Measurements from ENCODE around the gene UQCC5. TPM values are rescaled to one million over a fixed set of nuclear protein-coding genes. Genes with fewer than 3 reads are reported as not detected.

Gene UQCC5
- polyA plus RNA-seq, 1 donor (not counting 4 experiments of a cell fraction or from before 2014, with no cell fraction given): 20.0 TPM

DNA sequence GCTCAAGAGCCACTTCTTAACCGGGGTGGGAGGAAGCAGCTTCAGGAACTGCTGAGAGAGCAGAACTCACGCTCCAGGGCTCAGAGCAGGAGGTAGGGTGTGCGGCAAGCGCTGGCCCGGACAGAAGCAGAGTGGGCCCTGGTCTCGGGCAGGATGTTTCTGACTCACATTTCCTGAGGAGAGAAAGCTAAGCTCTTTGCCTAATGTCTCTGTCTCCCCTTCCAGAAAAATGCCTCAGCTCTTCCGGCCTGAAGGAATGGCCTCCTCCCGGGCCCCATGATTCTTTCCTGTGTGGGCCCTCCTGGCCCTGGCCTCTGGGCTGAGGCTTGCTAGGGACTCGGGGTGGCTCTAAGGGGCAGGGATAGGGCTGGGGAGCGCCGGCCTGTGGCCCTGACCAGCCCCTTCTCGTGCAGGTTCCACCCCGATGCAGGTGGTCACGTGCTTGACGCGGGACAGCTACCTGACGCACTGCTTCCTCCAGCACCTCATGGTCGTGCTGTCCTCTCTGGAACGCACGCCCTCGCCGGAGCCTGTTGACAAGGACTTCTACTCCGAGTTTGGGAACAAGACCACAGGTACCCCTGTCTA, 45.4 kb upstream of the UQCC5 start:
- Histone ChIP-seq H3K36me3 (ENCODE audit: control insufficient read depth in 2 of 2, extremely low read depth in 1 of 2, insufficient read depth in 2 of 2, low read length in 2 of 2) (peaks cover 28 to 51% of the 10 kb centered on the region in 2 experiments), H3K4me3 (ENCODE audit: control insufficient read depth in 2 of 3, extremely low read depth in 1 of 3, insufficient read depth in 2 of 3, low read depth in 1 of 3, low read length in 3 of 3) (no peak overlapping the region), H4K20me1 (ENCODE audit: control insufficient read depth, extremely low read depth, insufficient read depth, low read length) (peaks cover 3% of the 10 kb centered on the region), H3K79me2 (ENCODE audit: control insufficient read depth, insufficient read depth, low read length) (peaks cover 3% of the 10 kb centered on the region), H3K27me3 (ENCODE audit: control insufficient read depth, extremely low read depth, insufficient read depth, low read length) (no peaks in the 10 kb centered on the region), H3K27ac (ENCODE audit: control insufficient read depth, insufficient read depth, low read length) (no peak overlapping the region), H3K4me1 (ENCODE audit: control insufficient read depth, extremely low read depth, insufficient read depth, low read length) (no peaks in the 10 kb centered on the region), H3K9me3 (ENCODE audit: control insufficient read depth, low read depth, low read length) (no peaks in the 10 kb centered on the region), H2AFZ (ENCODE audit: control insufficient read depth, low read length) (no peak overlapping the region), H3K9ac (ENCODE audit: control insufficient read depth, extremely low read depth, insufficient read depth, low read length) (no peak overlapping the region), H3K9me1 (ENCODE audit: control insufficient read depth, extremely low read depth, insufficient read depth, low read length) (no peaks in the 10 kb centered on the region), H3K4me2 (ENCODE audit: control insufficient read depth, extremely low read depth, insufficient read depth, low read depth, low read length) (no peak overlapping the region)
- FAIRE-seq: no peak
- no peak for DNase-seq (ENCODE audit: low read depth, low spot score)
- dilution Hi-C loops (cut with MboI; ENCODE audit: extremely low pct_ligation_motif_present, low sequenced_read_pairs): no loop called here
- TF ChIP-seq EZH2 (IDR thresholded peaks at IDR 0.05; ENCODE audit: low read length): no peak
- TF ChIP-seq, protein P1, sequence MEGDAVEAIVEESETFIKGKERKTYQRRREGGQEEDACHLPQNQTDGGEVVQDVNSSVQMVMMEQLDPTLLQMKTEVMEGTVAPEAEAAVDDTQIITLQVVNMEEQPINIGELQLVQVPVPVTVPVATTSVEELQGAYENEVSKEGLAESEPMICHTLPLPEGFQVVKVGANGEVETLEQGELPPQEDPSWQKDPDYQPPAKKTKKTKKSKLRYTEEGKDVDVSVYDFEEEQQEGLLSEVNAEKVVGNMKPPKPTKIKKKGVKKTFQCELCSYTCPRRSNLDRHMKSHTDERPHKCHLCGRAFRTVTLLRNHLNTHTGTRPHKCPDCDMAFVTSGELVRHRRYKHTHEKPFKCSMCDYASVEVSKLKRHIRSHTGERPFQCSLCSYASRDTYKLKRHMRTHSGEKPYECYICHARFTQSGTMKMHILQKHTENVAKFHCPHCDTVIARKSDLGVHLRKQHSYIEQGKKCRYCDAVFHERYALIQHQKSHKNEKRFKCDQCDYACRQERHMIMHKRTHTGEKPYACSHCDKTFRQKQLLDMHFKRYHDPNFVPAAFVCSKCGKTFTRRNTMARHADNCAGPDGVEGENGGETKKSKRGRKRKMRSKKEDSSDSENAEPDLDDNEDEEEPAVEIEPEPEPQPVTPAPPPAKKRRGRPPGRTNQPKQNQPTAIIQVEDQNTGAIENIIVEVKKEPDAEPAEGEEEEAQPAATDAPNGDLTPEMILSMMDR (optimal IDR thresholded peaks at IDR 0.05 in 1 of 3, IDR thresholded peaks at IDR 0.05 in 1 of 3, conservative IDR thresholded peaks at IDR 0.05 in 1 of 3; ENCODE audit: extremely low read depth in 1 of 3, insufficient read depth in 2 of 3, low read length in 3 of 3): no peak

DNA sequence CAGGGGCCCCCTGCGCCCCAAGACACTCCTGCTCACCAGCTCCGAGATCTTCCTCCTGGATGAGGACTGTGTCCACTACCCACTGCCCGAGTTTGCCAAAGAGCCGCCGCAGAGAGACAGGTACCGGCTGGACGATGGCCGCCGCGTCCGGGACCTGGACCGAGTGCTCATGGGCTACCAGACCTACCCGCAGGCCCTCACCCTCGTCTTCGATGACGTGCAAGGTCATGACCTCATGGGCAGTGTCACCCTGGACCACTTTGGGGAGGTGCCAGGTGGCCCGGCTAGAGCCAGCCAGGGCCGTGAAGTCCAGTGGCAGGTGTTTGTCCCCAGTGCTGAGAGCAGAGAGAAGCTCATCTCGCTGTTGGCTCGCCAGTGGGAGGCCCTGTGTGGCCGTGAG, 44.3 kb upstream of the UQCC5 start:
- no peak overlapping the region for H3K4me3 ChIP-seq (ENCODE audit: control insufficient read depth in 2 of 3, extremely low read depth in 1 of 3, insufficient read depth in 2 of 3, low read depth in 1 of 3, low read length in 3 of 3)
- H3K27me3 ChIP-seq (ENCODE audit: control insufficient read depth, extremely low read depth, insufficient read depth, low read length): no peaks in the 10 kb centered on the region
- dilution Hi-C loops (cut with MboI; ENCODE audit: extremely low pct_ligation_motif_present, low sequenced_read_pairs): no loop called here
- no peak for TF ChIP-seq EZH2 (IDR thresholded peaks at IDR 0.05; ENCODE audit: low read length)
- TF ChIP-seq, protein P1 (optimal IDR thresholded peaks at IDR 0.05 in 1 of 3, IDR thresholded peaks at IDR 0.05 in 1 of 3, conservative IDR thresholded peaks at IDR 0.05 in 1 of 3; ENCODE audit: extremely low read depth in 1 of 3, insufficient read depth in 2 of 3, low read length in 3 of 3): no peak
- no peak overlapping the region for H3K27ac ChIP-seq (ENCODE audit: control insufficient read depth, insufficient read depth, low read length)
- H3K9ac ChIP-seq (ENCODE audit: control insufficient read depth, extremely low read depth, insufficient read depth, low read length): no peak overlapping the region
- H3K4me2 ChIP-seq (ENCODE audit: control insufficient read depth, extremely low read depth, insufficient read depth, low read depth, low read length): no peak overlapping the region
- H3K9me3 ChIP-seq (ENCODE audit: control insufficient read depth, low read depth, low read length): no peaks in the 10 kb centered on the region
- peaks cover 23 to 46% of the 10 kb centered on the region in 2 experiments for H3K36me3 ChIP-seq (ENCODE audit: control insufficient read depth in 2 of 2, extremely low read depth in 1 of 2, insufficient read depth in 2 of 2, low read length in 2 of 2)
- DNase-seq (ENCODE audit: low read depth, low spot score): no peak
- no peaks in the 10 kb centered on the region for H3K4me1 ChIP-seq (ENCODE audit: control insufficient read depth, extremely low read depth, insufficient read depth, low read length)
- no peak overlapping the region for H2AFZ ChIP-seq (ENCODE audit: control insufficient read depth, low read length)
- H3K9me1 ChIP-seq (ENCODE audit: control insufficient read depth, extremely low read depth, insufficient read depth, low read length): no peaks in the 10 kb centered on the region
- peaks cover 3% of the 10 kb centered on the region for H3K79me2 ChIP-seq (ENCODE audit: control insufficient read depth, insufficient read depth, low read length)
- peaks cover 3% of the 10 kb centered on the region for H4K20me1 ChIP-seq (ENCODE audit: control insufficient read depth, extremely low read depth, insufficient read depth, low read length)
- no peak for FAIRE-seq
